ENCODE measurements around the gene RARB.

RARB gene

DNA sequence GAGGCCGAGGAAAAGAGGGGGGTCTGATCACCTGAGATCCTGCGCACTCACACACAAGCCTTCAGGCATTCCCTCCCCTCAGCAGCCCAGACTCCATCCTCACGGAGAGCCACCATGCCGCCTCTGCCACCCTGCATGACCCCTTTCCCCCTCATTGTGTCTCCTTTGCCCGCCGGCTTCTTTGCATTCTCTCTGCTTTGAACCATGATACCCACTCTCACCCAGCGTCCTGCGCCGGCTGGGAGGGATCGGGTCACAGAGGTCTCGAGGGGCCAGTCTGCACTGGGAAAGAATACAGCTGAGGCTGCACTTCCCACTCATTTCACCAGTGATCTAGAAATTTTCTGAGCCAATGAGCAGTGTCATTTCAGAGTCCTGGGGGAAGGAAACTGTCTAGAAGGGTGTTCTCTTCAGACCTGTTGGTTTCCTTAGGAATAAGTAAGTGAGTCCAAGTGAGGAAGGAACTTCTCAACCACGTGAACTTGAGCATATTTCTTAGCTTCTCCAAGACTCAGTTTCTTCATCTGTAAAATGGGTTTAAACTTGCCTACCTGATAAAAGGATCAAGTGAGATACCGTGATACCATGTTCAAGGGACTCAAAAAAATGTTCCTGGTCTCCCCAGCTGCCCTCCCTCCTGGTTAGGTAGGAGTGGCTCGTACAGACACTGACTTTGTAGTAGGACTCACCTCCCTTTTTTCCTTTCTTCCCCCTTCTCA, 139.9 kb downstream of the RARB start:
- no peak for TF ChIP-seq TSHZ2 (CRISPR knock-in tag; IDR thresholded peaks at IDR 0.05)
- TF ChIP-seq ARNTL (CRISPR knock-in tag; IDR thresholded peaks at IDR 0.05; ENCODE audit: borderline replicate concordance, low read depth), result no peak
- no peak for TF ChIP-seq GLIS3 (CRISPR knock-in tag; IDR thresholded peaks at IDR 0.05)
- no peak for TF ChIP-seq ZNF70 (CRISPR knock-in tag; IDR thresholded peaks at IDR 0.05)
- TF ChIP-seq OSR1 (CRISPR knock-in tag; IDR thresholded peaks at IDR 0.05), result no peak
- no peak for TF ChIP-seq ISL1 (CRISPR knock-in tag; IDR thresholded peaks at IDR 0.05)
- TF ChIP-seq ZFP3 (CRISPR knock-in tag; IDR thresholded peaks at IDR 0.05), result no peak
- TF ChIP-seq, protein P1, sequence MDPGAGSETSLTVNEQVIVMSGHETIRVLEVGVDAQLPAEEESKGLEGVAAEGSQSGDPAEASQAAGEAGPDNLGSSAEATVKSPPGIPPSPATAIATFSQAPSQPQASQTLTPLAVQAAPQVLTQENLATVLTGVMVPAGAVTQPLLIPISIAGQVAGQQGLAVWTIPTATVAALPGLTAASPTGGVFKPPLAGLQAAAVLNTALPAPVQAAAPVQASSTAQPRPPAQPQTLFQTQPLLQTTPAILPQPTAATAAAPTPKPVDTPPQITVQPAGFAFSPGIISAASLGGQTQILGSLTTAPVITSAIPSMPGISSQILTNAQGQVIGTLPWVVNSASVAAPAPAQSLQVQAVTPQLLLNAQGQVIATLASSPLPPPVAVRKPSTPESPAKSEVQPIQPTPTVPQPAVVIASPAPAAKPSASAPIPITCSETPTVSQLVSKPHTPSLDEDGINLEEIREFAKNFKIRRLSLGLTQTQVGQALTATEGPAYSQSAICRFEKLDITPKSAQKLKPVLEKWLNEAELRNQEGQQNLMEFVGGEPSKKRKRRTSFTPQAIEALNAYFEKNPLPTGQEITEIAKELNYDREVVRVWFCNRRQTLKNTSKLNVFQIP (CRISPR knock-in tag; IDR thresholded peaks at IDR 0.05; ENCODE audit: borderline replicate concordance, low read depth), result no peak
- TF ChIP-seq RARB (CRISPR knock-in tag; IDR thresholded peaks at IDR 0.05), result no peak
- TF ChIP-seq, protein P2, sequence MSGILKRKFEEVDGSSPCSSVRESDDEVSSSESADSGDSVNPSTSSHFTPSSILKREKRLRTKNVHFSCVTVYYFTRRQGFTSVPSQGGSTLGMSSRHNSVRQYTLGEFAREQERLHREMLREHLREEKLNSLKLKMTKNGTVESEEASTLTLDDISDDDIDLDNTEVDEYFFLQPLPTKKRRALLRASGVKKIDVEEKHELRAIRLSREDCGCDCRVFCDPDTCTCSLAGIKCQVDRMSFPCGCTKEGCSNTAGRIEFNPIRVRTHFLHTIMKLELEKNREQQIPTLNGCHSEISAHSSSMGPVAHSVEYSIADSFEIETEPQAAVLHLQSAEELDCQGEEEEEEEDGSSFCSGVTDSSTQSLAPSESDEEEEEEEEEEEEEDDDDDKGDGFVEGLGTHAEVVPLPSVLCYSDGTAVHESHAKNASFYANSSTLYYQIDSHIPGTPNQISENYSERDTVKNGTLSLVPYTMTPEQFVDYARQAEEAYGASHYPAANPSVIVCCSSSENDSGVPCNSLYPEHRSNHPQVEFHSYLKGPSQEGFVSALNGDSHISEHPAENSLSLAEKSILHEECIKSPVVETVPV (CRISPR knock-in tag; IDR thresholded peaks at IDR 0.05), result no peak
- no peak for TF ChIP-seq ESRRG (CRISPR knock-in tag; IDR thresholded peaks at IDR 0.05)
- no peak for TF ChIP-seq CSDC2 (CRISPR knock-in tag; IDR thresholded peaks at IDR 0.05)
- no peak for TF ChIP-seq CREB5 (CRISPR knock-in tag; IDR thresholded peaks at IDR 0.05; ENCODE audit: low read depth)

GRCh38 chr3:25568525-25569078, 140.5 kb downstream of the RARB start:
- TF ChIP-seq ZFP30 (CRISPR knock-in tag; IDR thresholded peaks at IDR 0.05) (no peak), ZC3H10 (CRISPR knock-in tag; IDR thresholded peaks at IDR 0.05) (no peak), ISL1 (CRISPR knock-in tag; IDR thresholded peaks at IDR 0.05) (no peak), GLIS3 (CRISPR knock-in tag; IDR thresholded peaks at IDR 0.05) (no peak), ZFP3 (CRISPR knock-in tag; IDR thresholded peaks at IDR 0.05) (no peak)
- ATAC-seq, result no peak

More for the DNA sequence above, 139.9 kb downstream of the RARB start:
- ATAC-seq, result no peak

DNA sequence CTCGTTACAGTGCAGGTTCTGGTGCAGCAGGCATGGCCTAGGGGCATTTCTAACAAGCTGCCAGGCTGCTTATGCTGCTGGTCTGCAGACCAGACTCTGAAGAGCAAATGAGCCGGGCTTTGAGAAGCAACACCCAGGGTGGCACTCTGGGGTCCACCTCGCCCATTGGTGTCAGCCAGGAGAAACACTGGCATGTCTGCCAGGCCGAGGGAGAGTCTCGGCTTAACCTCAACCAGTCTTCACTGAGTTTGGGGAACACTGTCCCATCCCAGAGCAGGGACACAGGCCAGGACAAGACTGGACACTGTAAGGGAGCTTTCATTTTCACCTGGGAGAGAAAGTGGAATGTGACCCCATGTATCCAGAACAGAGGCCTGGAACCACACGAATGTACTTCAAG, 143.2 kb downstream of the RARB start:
- TF ChIP-seq ZNF565 (CRISPR knock-in tag; conservative IDR thresholded peaks at IDR 0.05; ENCODE audit: low read depth) (no peak), ZNF8 (CRISPR knock-in tag; IDR thresholded peaks at IDR 0.05) (no peak), OSR1 (CRISPR knock-in tag; IDR thresholded peaks at IDR 0.05) (no peak), ZNF70 (CRISPR knock-in tag; IDR thresholded peaks at IDR 0.05) (no peak), TCF4 (CRISPR knock-in tag; IDR thresholded peaks at IDR 0.05; ENCODE audit: borderline replicate concordance) (no peak), SNAI2 (CRISPR knock-in tag; IDR thresholded peaks at IDR 0.05) (no peak), PPARA (CRISPR knock-in tag; IDR thresholded peaks at IDR 0.05; ENCODE audit: borderline replicate concordance) (no peak), RARB (CRISPR knock-in tag; IDR thresholded peaks at IDR 0.05) (no peak), ARNTL (CRISPR knock-in tag; IDR thresholded peaks at IDR 0.05; ENCODE audit: borderline replicate concordance, low read depth) (no peak), GLIS3 (CRISPR knock-in tag; IDR thresholded peaks at IDR 0.05) (no peak), CSDC2 (CRISPR knock-in tag; IDR thresholded peaks at IDR 0.05) (no peak), ZFP3 (CRISPR knock-in tag; IDR thresholded peaks at IDR 0.05) (no peak), ISL1 (CRISPR knock-in tag; IDR thresholded peaks at IDR 0.05) (no peak), ZC3H10 (CRISPR knock-in tag; IDR thresholded peaks at IDR 0.05) (no peak), ESRRG (CRISPR knock-in tag; IDR thresholded peaks at IDR 0.05) (no peak), ZFP30 (CRISPR knock-in tag; IDR thresholded peaks at IDR 0.05) (no peak), TSHZ2 (CRISPR knock-in tag; IDR thresholded peaks at IDR 0.05) (no peak)
- TF ChIP-seq, protein P1 (CRISPR knock-in tag; IDR thresholded peaks at IDR 0.05; ENCODE audit: borderline replicate concordance, low read depth), result no peak
- TF ChIP-seq, protein P2 (CRISPR knock-in tag; IDR thresholded peaks at IDR 0.05), result no peak
- ATAC-seq, result no peak

All from SK-N-SH treated with all-trans-retinoic acid at 6 μM for 48 hours (cell line).